IMR-90 (cell line): ENCODE results near the gene TEDC2. TPM values are rescaled to one million over a fixed set of nuclear protein-coding genes. Genes with fewer than 3 reads are reported as not detected.

ENCODE experiments used
- ATAC-seq: fragments of 200-7000 bp; cut with Tn5 transposase; 2 replicates; pipeline ENCODE4 v1.9.1; 2020; ENCODE audit warnings: low read depth, mild to moderate bottlenecking, moderate library complexity
- BruUV-seq: library from RNA; stranded (reverse); fragments of 400-500 nt; replicated peaks from 2 replicates; lab custom pipeline; 2021; lab: Mats Ljungman, UMichigan
- CTCF ChIA-PET: fragments of 300-600 bp; formaldehyde crosslinking; extraction: SDS; loops from one replicate; lab custom pipeline; 2021; ENCODE audit warnings: antibody characterized with exemption; lab: Yijun Ruan, JAX
- POLR2A ChIA-PET: fragments of 300-600 bp; sonication (Branson Sonifier 250); formaldehyde crosslinking; loops from one replicate; lab custom pipeline; 2022; ENCODE audit warnings: antibody characterized with exemption; ENCODE audit not compliant: unreplicated experiment; lab: Charles Lee
- DNase-seq: peaks from one replicate; pipeline ENCODE4 v3.0.0; 2013
- H2AFZ ChIP-seq: replicated peaks from 2 replicates; pipeline ENCODE3; 2013; ENCODE audit warnings: low read length, mild to moderate bottlenecking; ENCODE audit not compliant: poor library complexity
- H2AK5ac ChIP-seq: 2 replicates; pipeline ENCODE4 v1.6.1; 2013; ENCODE audit warnings: low read depth, low read length, inconsistent platforms
- H2AK9ac ChIP-seq: replicated peaks from 2 replicates; pipeline ENCODE3; 2013; ENCODE audit warnings: mild to moderate bottlenecking, low read depth, low read length, moderate library complexity; ENCODE audit not compliant: poor library complexity
- H2BK120ac ChIP-seq: 2 replicates; pipeline ENCODE4 v1.6.1; 2013; ENCODE audit warnings: low read depth, low read length, inconsistent platforms
- H2BK15ac ChIP-seq: 3 replicates; pipeline ENCODE4 v1.6.1; 2013; ENCODE audit warnings: low read depth, low read length, inconsistent platforms
- H2BK20ac ChIP-seq: 2 replicates; pipeline ENCODE4 v1.6.1; 2013; ENCODE audit warnings: low read depth, mild to moderate bottlenecking, inconsistent platforms, low read length, moderate library complexity
- H2BK5ac ChIP-seq: 2 replicates; pipeline ENCODE4 v1.6.1; 2013; ENCODE audit warnings: mild to moderate bottlenecking, low read depth, low read length, inconsistent platforms; ENCODE audit not compliant: poor library complexity, severe bottlenecking
- H3K14ac ChIP-seq: replicated peaks from 2 replicates; pipeline ENCODE4 v1.6.1; 2013; ENCODE audit warnings: low read depth, low read length, inconsistent platforms
- H3K18ac ChIP-seq: 2 replicates; pipeline ENCODE4 v1.6.1; 2013; ENCODE audit warnings: low read depth, low read length, control low read depth
- H3K23ac ChIP-seq: 2 replicates; pipeline ENCODE4 v1.6.1; 2013; ENCODE audit warnings: low read depth, low read length, inconsistent platforms
- H3K27ac ChIP-seq: 2 replicates; pipeline ENCODE4 v1.5.1; 2013; ENCODE audit warnings: mild to moderate bottlenecking, control low read depth, low read length; ENCODE audit not compliant: insufficient read depth
- H3K27me3 ChIP-seq: 2 replicates; pipeline ENCODE4 v1.6.1; 2013; ENCODE audit warnings: low read length; ENCODE audit not compliant: control insufficient read depth, insufficient read depth
- H3K36me3 ChIP-seq: 2 replicates; pipeline ENCODE4 v1.6.1; 2013; ENCODE audit warnings: low read length, mixed read lengths; ENCODE audit not compliant: control insufficient read depth, insufficient read depth
- H3K4ac ChIP-seq: 2 replicates; pipeline ENCODE4 v1.6.1; 2013; ENCODE audit warnings: low read depth, low read length, inconsistent platforms
- H3K4me1 ChIP-seq: 2 replicates; pipeline ENCODE4 v1.6.1; 2013; ENCODE audit warnings: low read length, mixed read lengths; ENCODE audit not compliant: control insufficient read depth, insufficient read depth
- H3K4me2 ChIP-seq: 2 replicates; pipeline ENCODE4 v1.6.1; 2013; ENCODE audit warnings: low read depth, mild to moderate bottlenecking, control low read depth, low read length, moderate library complexity
- H3K4me3 ChIP-seq: 2 replicates; pipeline ENCODE4 v1.5.1; 2013; ENCODE audit warnings: low read depth, mild to moderate bottlenecking, control low read depth, low read length, moderate library complexity; ENCODE audit not compliant: insufficient read depth
- H3K56ac ChIP-seq: 2 replicates; pipeline ENCODE4 v1.6.1; 2013; ENCODE audit warnings: low read length, inconsistent platforms; ENCODE audit not compliant: insufficient read depth; ENCODE audit errors: extremely low read depth
- H3K79me1 ChIP-seq, 2 experiments: 2 replicates each; pipeline ENCODE4 v1.6.1; 2013; ENCODE audit warnings: low read length in 2 of 2, inconsistent platforms in 1 of 2, low read depth in 1 of 2
- H3K9ac ChIP-seq: 2 replicates; pipeline ENCODE4 v1.6.1; 2013; ENCODE audit warnings: low read depth, low read length, control low read depth
- H3K9me1 ChIP-seq: 2 replicates; pipeline ENCODE4 v1.6.1; 2013; ENCODE audit warnings: low read length, inconsistent platforms; ENCODE audit not compliant: insufficient read depth
- H3K9me3 ChIP-seq: 2 replicates; pipeline ENCODE4 v1.6.1; 2013; ENCODE audit warnings: low read length; ENCODE audit not compliant: control insufficient read depth, insufficient read depth
- H4K20me1 ChIP-seq: 2 replicates; pipeline ENCODE4 v1.6.1; 2013; ENCODE audit warnings: low read length, inconsistent platforms; ENCODE audit not compliant: insufficient read depth
- H4K5ac ChIP-seq: 2 replicates; pipeline ENCODE4 v1.6.1; 2013; ENCODE audit warnings: mild to moderate bottlenecking, low read depth, low read length, control low read depth
- H4K8ac ChIP-seq, 2 experiments: 2 replicates each; pipeline ENCODE4 v1.6.1; 2013; ENCODE audit warnings: low read depth in 2 of 2, low read length in 2 of 2, control low read depth in 1 of 2, inconsistent platforms in 1 of 2
- H4K91ac ChIP-seq: 2 replicates; pipeline ENCODE4 v1.6.1; 2013; ENCODE audit warnings: low read depth, low read length, inconsistent platforms; ENCODE audit not compliant: insufficient read depth
- BHLHE40 ChIP-seq: fragments of 150-350 bp; IDR thresholded peaks from 2 replicates; pipeline ENCODE4 v1.6.1; 2016; ENCODE audit warnings: mild to moderate bottlenecking, low read depth, low read length
- MAZ ChIP-seq: IDR thresholded peaks from 2 replicates; pipeline ENCODE4 v1.6.1; 2012; ENCODE audit warnings: low read depth, mild to moderate bottlenecking, low read length, improper control_type of control experiment, moderate library complexity, borderline replicate concordance
- SMC3 ChIP-seq: fragments of 150-350 bp; IDR thresholded peaks from 2 replicates; pipeline ENCODE4 v1.6.1; 2016; ENCODE audit warnings: low read depth, mild to moderate bottlenecking, antibody characterized with exemption, low read length, moderate library complexity
- WGBS, 2 experiments: methylation state at CpG; one replicate each; pipeline versions ENCODE4 v1.1.5 to v1.1.7; 2013; ENCODE audit warnings: missing lambda C conversion rate in 2 of 2; ENCODE audit not compliant: insufficient read length in 1 of 2; ENCODE audit errors: extremely low coverage in 2 of 2; 5-methylcytosine and 5-hydroxymethylcytosine counted together
- dilution Hi-C: fragments of 300-500 bp; cut with HindIII; formaldehyde crosslinking; loops from one replicate; pipeline ENCODE4 v1.14.3; 2018; ENCODE audit warnings: low sequenced_read_pairs; ENCODE audit not compliant: unreplicated experiment
- in situ Hi-C: fragments of 300-500 bp; cut with MboI; formaldehyde crosslinking; loops from 3 replicates; pipeline ENCODE4 v1.14.3; 2019; ENCODE audit warnings: low sequenced_read_pairs, inconsistent platforms, mixed read lengths
- intact Hi-C: fragments of 100-400 bp; cut with micrococcal nuclease; formaldehyde crosslinking; loops from 2 replicates; pipeline ENCODE4 v1.10.0; 2022
- polyA plus RNA-seq, 3 experiments: library from polyadenylated mRNA; depleted of rRNA; stranded (reverse); fragments of >200 nt; gene quantifications; 2 replicates each; pipeline ENCODE4 v1.2.3, GENCODE V29; 2012; ENCODE audit warnings: low replicate concordance in 1 of 3
- total RNA-seq: library from RNA; depleted of rRNA; stranded (reverse); fragments of >200 nt; gene quantifications from 2 replicates; pipeline ENCODE4 v1.2.3, GENCODE V29; 2012
- TF ChIP-seq, protein P1 (sequence below): conservative IDR thresholded peaks from 2 replicates; pipeline ENCODE4 v1.5.1; 2012; ENCODE audit warnings: mild to moderate bottlenecking, low read depth, low read length, improper control_type of control experiment

The TEDC2 gene
- total and polyA plus RNA-seq, 2 of the 4 experiments (the other 2 are of a cell fraction): 3.6 to 7.3 TPM

DNA sequence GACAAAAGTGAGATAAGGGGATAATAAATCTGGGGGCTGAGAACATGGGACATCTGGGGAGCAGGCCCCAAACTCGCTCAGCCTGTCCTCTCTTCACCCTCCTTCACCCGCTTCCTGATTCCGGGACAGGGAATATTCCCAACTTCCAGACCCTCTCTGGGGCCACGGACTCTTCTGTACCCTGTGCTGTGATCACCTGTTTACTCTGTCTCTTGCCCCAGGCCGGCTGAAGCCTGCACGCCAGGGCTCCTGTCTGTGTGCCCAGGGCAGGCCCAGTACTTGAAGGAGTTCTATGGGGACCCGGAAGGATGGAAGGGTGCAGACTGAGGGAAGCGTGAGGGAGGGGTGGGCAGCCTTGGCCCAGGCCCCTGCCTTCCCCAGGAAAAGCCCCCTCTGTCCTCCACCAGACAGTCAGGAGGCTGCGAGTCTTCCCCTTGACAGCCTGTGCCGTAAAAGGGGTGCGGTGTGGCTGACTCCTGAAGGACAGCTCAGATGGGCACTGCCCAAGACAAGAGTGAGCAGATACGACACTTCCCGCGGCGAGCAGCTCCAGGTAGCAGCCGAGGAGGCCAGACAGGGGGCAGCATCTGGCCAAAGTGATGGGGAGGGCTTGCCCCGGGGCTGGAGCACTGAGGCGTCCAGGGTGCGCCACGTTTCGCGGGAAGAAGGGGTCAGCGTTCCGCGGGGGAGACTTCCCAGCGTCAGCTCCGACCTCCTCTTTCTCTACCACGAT is 31.7 kb upstream of the TEDC2 start:
- H2AK9ac ChIP-seq: peak overlapping the region; percentile 97
- peaks cover 36 to 43% of the 10 kb centered on the region in 2 experiments for H3K79me1 ChIP-seq
- H2BK5ac ChIP-seq: peak overlapping the region; percentile 69
- H3K27me3 ChIP-seq: no peaks in the 10 kb centered on the region
- peak overlapping the region; percentile 37; the same call in 1 of the 2 replicates for H3K27ac ChIP-seq
- H3K9ac ChIP-seq: peak overlapping the region; percentile 69
- H2BK15ac ChIP-seq: no peak overlapping the region
- no peak overlapping the region for H4K5ac ChIP-seq
- in situ Hi-C loops: loop anchor here (10.0 kb wide), 1 partner anchor 153 kb away; no protein-coding TSS in a partner anchor
- H2AFZ ChIP-seq: peak overlapping the region; percentile 100
- dilution Hi-C loops: no loop called here
- peaks cover 4% of the 10 kb centered on the region for H3K4me1 ChIP-seq
- H3K9me3 ChIP-seq: no peaks in the 10 kb centered on the region
- peak overlapping the region; percentile 80 for H3K4me2 ChIP-seq
- WGBS, 2 experiments: 15% methylated on average over 8 of the region's 28 CpGs; no CpG with 5 or more reads in 1 of the 2 experiments
- no TSS peak for BruUV-seq
- intact Hi-C loops: loop anchor here (2.0 kb wide), 1 partner anchor 159 kb away; the partner anchor contains the start of gene RNPS1
- H4K20me1 ChIP-seq: 0 out of 2 replicates have a peak, but pooled peaks cover 3% of the 10 kb centered on the region
- H3K56ac ChIP-seq: peak overlapping the region; percentile 17; the same call in 1 of the 2 replicates
- H4K91ac ChIP-seq: peak overlapping the region; percentile 89
- no peak for TF ChIP-seq MAZ
- TF ChIP-seq, protein P1, sequence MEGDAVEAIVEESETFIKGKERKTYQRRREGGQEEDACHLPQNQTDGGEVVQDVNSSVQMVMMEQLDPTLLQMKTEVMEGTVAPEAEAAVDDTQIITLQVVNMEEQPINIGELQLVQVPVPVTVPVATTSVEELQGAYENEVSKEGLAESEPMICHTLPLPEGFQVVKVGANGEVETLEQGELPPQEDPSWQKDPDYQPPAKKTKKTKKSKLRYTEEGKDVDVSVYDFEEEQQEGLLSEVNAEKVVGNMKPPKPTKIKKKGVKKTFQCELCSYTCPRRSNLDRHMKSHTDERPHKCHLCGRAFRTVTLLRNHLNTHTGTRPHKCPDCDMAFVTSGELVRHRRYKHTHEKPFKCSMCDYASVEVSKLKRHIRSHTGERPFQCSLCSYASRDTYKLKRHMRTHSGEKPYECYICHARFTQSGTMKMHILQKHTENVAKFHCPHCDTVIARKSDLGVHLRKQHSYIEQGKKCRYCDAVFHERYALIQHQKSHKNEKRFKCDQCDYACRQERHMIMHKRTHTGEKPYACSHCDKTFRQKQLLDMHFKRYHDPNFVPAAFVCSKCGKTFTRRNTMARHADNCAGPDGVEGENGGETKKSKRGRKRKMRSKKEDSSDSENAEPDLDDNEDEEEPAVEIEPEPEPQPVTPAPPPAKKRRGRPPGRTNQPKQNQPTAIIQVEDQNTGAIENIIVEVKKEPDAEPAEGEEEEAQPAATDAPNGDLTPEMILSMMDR: 0 out of 2 replicates have a peak, but pooled peaks have one; percentile 14
- peak; percentile 9; the same call in 1 of the 2 replicates for TF ChIP-seq SMC3
- TF ChIP-seq BHLHE40: no peak
- H3K9me1 ChIP-seq: peaks cover 12% of the 10 kb centered on the region; the same call in 1 of the 2 replicates
- H3K14ac ChIP-seq: peak overlapping the region; percentile 97
- H3K4me3 ChIP-seq: peak overlapping the region; percentile 89
- peaks cover 5% of the 10 kb centered on the region for H3K36me3 ChIP-seq
- no peak overlapping the region for H2BK20ac ChIP-seq
- ATAC-seq (0 out of 2 replicates have a peak, but pooled peaks have one; percentile 1), DNase-seq (no peak)
- H3K4ac ChIP-seq: peak overlapping the region; percentile 86
- ChIA-PET CTCF (interaction anchor here (0.5 kb wide), 1 partner anchor 25 kb away, joined by 3 read pairs; no protein-coding TSS in a partner anchor), POLR2A (no interaction called here)
- H2AK5ac ChIP-seq: peak overlapping the region; percentile 61
- H2BK120ac ChIP-seq: peak overlapping the region; percentile 52; the same call in 1 of the 2 replicates
- H3K23ac ChIP-seq: peak overlapping the region; percentile 87; the same call in 1 of the 2 replicates
- H4K8ac ChIP-seq: peak overlapping the region; percentile 79 to 93
- no peak overlapping the region for H3K18ac ChIP-seq
